ENCODE measurements around the gene PUM1. TPM values are rescaled to one million over a fixed set of nuclear protein-coding genes. Genes with fewer than 3 reads are reported as not detected.

The PUM1 gene
- total RNA-seq, 1 donor: 61.1 TPM

- no peak for TF ChIP-seq CTCF (IDR thresholded peaks at IDR 0.05; ENCODE audit: insufficient read depth, low read length)
- H3K4me3 ChIP-seq (ENCODE audit: low read depth, low read length): no peak overlapping the region
- DNase-seq (ENCODE audit: low read depth): no peak
Observed at GRCh38 chr1:30902593-30903290, 162.8 kb downstream of the PUM1 start.

GRCh38 chr1:30901798-30902581 lies 163.5 kb downstream of the PUM1 start:
- H3K4me3 ChIP-seq (ENCODE audit: low read depth, low read length): no peak overlapping the region
- no peak for TF ChIP-seq CTCF (IDR thresholded peaks at IDR 0.05; ENCODE audit: insufficient read depth, low read length)
- no peak for DNase-seq (ENCODE audit: low read depth)

GRCh38 chr1:30900931-30901560 lies 164.5 kb downstream of the PUM1 start:
- TF ChIP-seq CTCF (IDR thresholded peaks at IDR 0.05; ENCODE audit: insufficient read depth, low read length): no peak
- no peak overlapping the region for H3K4me3 ChIP-seq (ENCODE audit: low read depth, low read length)
- no peak for DNase-seq (ENCODE audit: low read depth)

- no peak for DNase-seq (ENCODE audit: low read depth)
- TF ChIP-seq CTCF (IDR thresholded peaks at IDR 0.05; ENCODE audit: insufficient read depth, low read length): no peak
- no peak overlapping the region for H3K4me3 ChIP-seq (ENCODE audit: low read depth, low read length)
Observed at GRCh38 chr1:30900486-30900885, 165.0 kb downstream of the PUM1 start.

- TF ChIP-seq CTCF (IDR thresholded peaks at IDR 0.05; ENCODE audit: insufficient read depth, low read length): no peak
- no peak for DNase-seq (ENCODE audit: low read depth)
- no peak overlapping the region for H3K4me3 ChIP-seq (ENCODE audit: low read depth, low read length)
Observed at GRCh38 chr1:30899577-30900389, 165.7 kb downstream of the PUM1 start.

- no peak for TF ChIP-seq CTCF (IDR thresholded peaks at IDR 0.05; ENCODE audit: insufficient read depth, low read length)
- H3K4me3 ChIP-seq (ENCODE audit: low read depth, low read length): no peak overlapping the region
- no peak for DNase-seq (ENCODE audit: low read depth)
Observed at GRCh38 chr1:30898031-30898815, 167.3 kb downstream of the PUM1 start.
